Kidney (tissue), 14 donors: ENCODE data around the gene HPS4. TPM values are rescaled to one million over a fixed set of nuclear protein-coding genes. Genes with fewer than 3 reads are reported as not detected.

ENCODE experiments used
- DNase-seq, 5 donors: peaks; one replicate each; pipeline ENCODE4 v3.0.0-alpha.2; 2013 to 2020
- FAIRE-seq: peaks from 2 replicates; lab custom pipeline; 2012; peaks lifted over from hg19 to GRCh38; lab: Jason Lieb, UNC
- H3K27ac ChIP-seq, 2 donors: one replicate each; pipeline ENCODE4 v1.7.0; 2013; ENCODE audit warnings: low read depth in 2 of 2, low read length in 2 of 2, inconsistent platforms in 1 of 2
- H3K27me3 ChIP-seq: one replicate; pipeline ENCODE4 v1.7.1; 2013; ENCODE audit warnings: low read length, inconsistent platforms; ENCODE audit not compliant: control insufficient read depth, insufficient read depth
- H3K36me3 ChIP-seq, 3 donors: one replicate each; pipeline versions ENCODE4 v1.7.0 to v1.7.1; 2013; ENCODE audit warnings: low read length in 3 of 3, control low read depth in 1 of 3, inconsistent platforms in 1 of 3; ENCODE audit not compliant: insufficient read depth in 3 of 3, control insufficient read depth in 2 of 3
- H3K4me1 ChIP-seq, 3 donors: one replicate each; pipeline versions ENCODE4 v1.7.0 to v1.7.1; 2013; ENCODE audit warnings: low read length in 3 of 3, inconsistent platforms in 1 of 3, low read depth in 1 of 3; ENCODE audit not compliant: control insufficient read depth in 2 of 3, insufficient read depth in 2 of 3
- H3K4me3 ChIP-seq, 3 donors: one replicate each; pipeline versions ENCODE4 v1.7.0 to v1.8.1; 2013; ENCODE audit warnings: low read length in 3 of 3, control low read depth in 1 of 3, inconsistent platforms in 1 of 3
- H3K9ac ChIP-seq, 3 donors: one replicate each; pipeline versions ENCODE4 v1.7.0 to v1.7.1; 2013; ENCODE audit warnings: low read length in 3 of 3, control low read depth in 1 of 3, inconsistent platforms in 1 of 3
- H3K9me3 ChIP-seq, 3 donors: one replicate each; pipeline versions ENCODE4 v1.7.0 to v1.7.1; 2013; ENCODE audit warnings: low read length in 3 of 3, control low read depth in 1 of 3, inconsistent platforms in 1 of 3; ENCODE audit not compliant: control insufficient read depth in 2 of 3, insufficient read depth in 1 of 3
- intact Hi-C: fragments of 100-400 bp; cut with DNase I; formaldehyde crosslinking; loops from one replicate; pipeline ENCODE4 v1.11.1; 2022
- polyA plus RNA-seq: library from polyadenylated mRNA; stranded (reverse); fragments of 350-450 nt; fragmentation: Illumina TruSeq; extraction: RNeasy Lipid Tissue Mini Kit (QIAGEN cat#74804); gene quantifications from one replicate; pipeline ENCODE4 v1.2.3, GENCODE V29; 2014; ENCODE audit warnings: low read depth, low replicate concordance; ENCODE audit not compliant: insufficient read depth
- total RNA-seq: library from RNA; stranded (reverse); fragmentation: NEBNext Ultra II Directional; extraction: Animal tissue kit (Norgen Biotek cat#: 25700); gene quantifications from one replicate; pipeline ENCODE4 v1.2.1, GENCODE V29; 2021
- TF ChIP-seq, protein P1 (sequence below): IDR thresholded peaks from 3 replicates; pipeline ENCODE4 v1.5.1; 2012; ENCODE audit warnings: mild to moderate bottlenecking, moderate library complexity, borderline replicate concordance; ENCODE audit not compliant: insufficient read depth; ENCODE audit errors: extremely low read depth
- donor health status: control.
- donor health status: control.
- donor health status: control.
- donor health status: control.
- donor health status: control.
- donor health status: DM: yes; HTN: yes; CAD: no.
- donor health status: Normal renal cell carcinoma (clear cell type).

HPS4 gene
- total and polyA plus RNA-seq, 2 donors from 2014 or later, result 11.9 to 35.5 TPM

DNA sequence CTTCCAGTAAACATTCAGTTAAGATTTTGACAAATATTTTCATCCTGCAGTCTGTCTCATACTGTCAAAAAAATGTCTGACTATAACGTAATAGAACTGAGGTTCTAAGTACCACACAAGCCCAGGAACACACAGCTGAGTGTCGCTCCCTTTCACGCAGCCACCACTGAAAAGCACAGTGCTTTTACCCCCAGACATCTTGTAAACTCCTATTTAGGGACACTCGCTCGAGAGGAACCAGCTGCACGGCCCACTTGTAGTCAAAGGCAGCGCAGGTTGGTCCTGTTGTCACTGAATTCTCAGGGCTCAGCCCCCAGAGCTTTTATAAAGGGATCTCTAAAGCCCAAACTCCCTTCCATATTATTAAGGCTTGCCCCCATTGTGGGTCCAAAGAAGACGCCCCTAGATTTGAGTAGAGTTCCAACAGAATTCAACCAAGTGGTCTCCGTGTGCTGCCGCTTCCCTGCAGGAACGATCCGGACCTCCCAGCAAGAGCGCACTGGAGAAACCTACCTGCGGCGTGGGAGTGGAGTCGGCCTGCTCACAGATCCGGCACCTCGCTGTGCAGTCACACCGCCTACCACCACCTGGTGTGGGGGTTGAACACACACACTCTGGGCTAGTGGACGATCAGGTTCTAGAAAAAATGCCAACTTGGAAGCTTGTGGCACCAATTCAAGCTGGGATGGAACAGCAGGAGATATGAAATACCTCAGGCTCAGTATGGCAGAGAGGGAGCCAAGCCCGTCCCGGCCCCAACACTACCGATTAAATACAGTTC is 31.2 kb downstream of the HPS4 start:
- DNase-seq (no peak), FAIRE-seq (no peak)
- H3K27me3 ChIP-seq, result no peaks in the 10 kb centered on the region
- H3K36me3 ChIP-seq, result peaks cover 0 to 37% (median 24%) of the 10 kb centered on the region in 3 donors
- no peak overlapping the region for H3K4me3 ChIP-seq
- no peak overlapping the region for H3K9ac ChIP-seq
- H3K4me1 ChIP-seq, result no peaks in the 10 kb centered on the region
- intact Hi-C loops, result no loop called here
- no peak overlapping the region for H3K27ac ChIP-seq
- TF ChIP-seq, protein P1, sequence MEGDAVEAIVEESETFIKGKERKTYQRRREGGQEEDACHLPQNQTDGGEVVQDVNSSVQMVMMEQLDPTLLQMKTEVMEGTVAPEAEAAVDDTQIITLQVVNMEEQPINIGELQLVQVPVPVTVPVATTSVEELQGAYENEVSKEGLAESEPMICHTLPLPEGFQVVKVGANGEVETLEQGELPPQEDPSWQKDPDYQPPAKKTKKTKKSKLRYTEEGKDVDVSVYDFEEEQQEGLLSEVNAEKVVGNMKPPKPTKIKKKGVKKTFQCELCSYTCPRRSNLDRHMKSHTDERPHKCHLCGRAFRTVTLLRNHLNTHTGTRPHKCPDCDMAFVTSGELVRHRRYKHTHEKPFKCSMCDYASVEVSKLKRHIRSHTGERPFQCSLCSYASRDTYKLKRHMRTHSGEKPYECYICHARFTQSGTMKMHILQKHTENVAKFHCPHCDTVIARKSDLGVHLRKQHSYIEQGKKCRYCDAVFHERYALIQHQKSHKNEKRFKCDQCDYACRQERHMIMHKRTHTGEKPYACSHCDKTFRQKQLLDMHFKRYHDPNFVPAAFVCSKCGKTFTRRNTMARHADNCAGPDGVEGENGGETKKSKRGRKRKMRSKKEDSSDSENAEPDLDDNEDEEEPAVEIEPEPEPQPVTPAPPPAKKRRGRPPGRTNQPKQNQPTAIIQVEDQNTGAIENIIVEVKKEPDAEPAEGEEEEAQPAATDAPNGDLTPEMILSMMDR, result no peak
- H3K9me3 ChIP-seq, result no peaks in the 10 kb centered on the region

GRCh38 chr22:26450453-26451185 is 33.0 kb downstream of the HPS4 start:
- H3K36me3 ChIP-seq, result peaks cover 0 to 31% (median 22%) of the 10 kb centered on the region in 3 donors
- H3K27me3 ChIP-seq, result no peaks in the 10 kb centered on the region
- FAIRE-seq, result no peak
- DNase-seq, result no peak
- no peaks in the 10 kb centered on the region for H3K4me1 ChIP-seq
- no peak overlapping the region for H3K27ac ChIP-seq
- H3K4me3 ChIP-seq, result no peak overlapping the region
- no peaks in the 10 kb centered on the region for H3K9me3 ChIP-seq
- H3K9ac ChIP-seq, result no peak overlapping the region
- TF ChIP-seq, protein P1, result no peak
- intact Hi-C loops, result no loop called here

DNA sequence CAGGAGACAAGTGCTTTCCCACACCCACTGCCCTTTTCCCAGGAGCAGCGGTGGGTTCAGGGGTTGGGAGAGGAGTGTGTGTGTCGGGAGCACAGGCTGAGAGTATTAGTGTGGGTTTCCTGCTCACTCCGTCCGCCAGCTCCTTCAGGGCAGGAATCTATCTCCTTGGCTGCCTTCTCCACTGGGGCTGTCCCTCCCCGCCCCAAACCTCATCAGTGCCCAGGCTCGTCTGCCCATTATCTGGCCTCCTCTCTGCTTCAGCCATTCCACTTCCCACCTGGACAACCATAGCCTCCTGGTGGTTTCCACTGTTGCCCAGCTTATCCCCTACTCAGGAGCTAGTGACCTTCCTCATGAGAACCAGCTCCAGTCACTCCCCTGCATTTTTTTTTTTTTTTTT is 34.6 kb downstream of the HPS4 start:
- H3K4me3 ChIP-seq, result no peak overlapping the region
- TF ChIP-seq, protein P1, result no peak
- H3K9me3 ChIP-seq, result no peaks in the 10 kb centered on the region
- H3K9ac ChIP-seq, result no peak overlapping the region
- FAIRE-seq, result no peak
- no peaks in the 10 kb centered on the region for H3K27me3 ChIP-seq
- DNase-seq, result no peak
- no peak overlapping the region for H3K27ac ChIP-seq
- H3K4me1 ChIP-seq, result no peaks in the 10 kb centered on the region
- H3K36me3 ChIP-seq, result peaks cover 0 to 27% (median 19%) of the 10 kb centered on the region in 3 donors
- intact Hi-C loops, result no loop called here
